ENCODE results near the gene CHD1L.

The CHD1L gene

GRCh38 chr1:147341246-147341645 is 98.8 kb downstream of the CHD1L start:
- no peak for TF ChIP-seq TAF1 (IDR thresholded peaks at IDR 0.05; ENCODE audit: borderline replicate concordance, low read depth, low read length)
- no peak for TF ChIP-seq POLR2AphosphoS5 (IDR thresholded peaks at IDR 0.05; ENCODE audit: low read depth, low read length)
- DNase-seq (ENCODE audit: insufficient read length) (no peak), FAIRE-seq (no peak)
